Measurements from ENCODE around the gene YIPF3. TPM values are rescaled to one million over a fixed set of nuclear protein-coding genes. Genes with fewer than 3 reads are reported as not detected.
"Not testable (repeated sequence)": the region's sequence is repeated elsewhere in the genome, so short reads cannot be mapped to it uniquely, and the experiment has no call there.

Gene YIPF3
- total and polyA plus RNA-seq, 2 donors from 2014 or later, result 107 to 114 TPM

GRCh38 chr6:43500921-43501320 lies 15.8 kb downstream of the YIPF3 start:
- DNase-seq (no peak), FAIRE-seq (no peak)
- TF ChIP-seq CTCF (IDR thresholded peaks at IDR 0.05; ENCODE audit: borderline replicate concordance, extremely low read depth, insufficient read depth), result no peak
- peaks cover 5 to 61% (median 35%) of the 10 kb centered on the region in 3 donors for H3K36me3 ChIP-seq (ENCODE audit: control insufficient read depth in 2 of 3, insufficient read depth in 3 of 3, low read length in 3 of 3)
- H3K9me3 ChIP-seq (ENCODE audit: control insufficient read depth in 2 of 3, insufficient read depth in 1 of 3, low read length in 3 of 3), result no peaks in the 10 kb centered on the region
- H3K4me3 ChIP-seq (ENCODE audit: low read length in 3 of 3), result no peak overlapping the region
- intact Hi-C loops (cut with DNase I), result loop anchor here (10.0 kb wide), 1 partner anchor 46 kb away; the partner anchor contains the start of gene DLK2
- no peak overlapping the region for H3K9ac ChIP-seq (ENCODE audit: low read length in 3 of 3)
- peaks cover 0 to 9% (median 0%) of the 10 kb centered on the region in 3 donors for H3K4me1 ChIP-seq (ENCODE audit: control insufficient read depth in 2 of 3, insufficient read depth in 2 of 3, low read depth in 1 of 3, low read length in 3 of 3)
- H3K27ac ChIP-seq (ENCODE audit: low read depth in 2 of 2, low read length in 2 of 2), result no peak overlapping the region
- H3K27me3 ChIP-seq (ENCODE audit: control insufficient read depth, insufficient read depth, low read length), result no peaks in the 10 kb centered on the region

- Histone ChIP-seq H3K9ac (ENCODE audit: low read length in 3 of 3) (no peak overlapping the region), H3K27ac (ENCODE audit: low read depth in 2 of 2, low read length in 2 of 2) (no peak overlapping the region), H3K36me3 (ENCODE audit: control insufficient read depth in 2 of 3, insufficient read depth in 3 of 3, low read length in 3 of 3) (peaks cover 5 to 55% (median 32%) of the 10 kb centered on the region in 3 donors), H3K27me3 (ENCODE audit: control insufficient read depth, insufficient read depth, low read length) (no peaks in the 10 kb centered on the region), H3K9me3 (ENCODE audit: control insufficient read depth in 2 of 3, insufficient read depth in 1 of 3, low read length in 3 of 3) (no peaks in the 10 kb centered on the region), H3K4me1 (ENCODE audit: control insufficient read depth in 2 of 3, insufficient read depth in 2 of 3, low read depth in 1 of 3, low read length in 3 of 3) (peaks cover 0 to 13% (median 2%) of the 10 kb centered on the region in 3 donors), H3K4me3 (ENCODE audit: low read length in 3 of 3) (no peak overlapping the region)
- no peak for TF ChIP-seq CTCF (IDR thresholded peaks at IDR 0.05; ENCODE audit: borderline replicate concordance, extremely low read depth, insufficient read depth)
- intact Hi-C loops (cut with DNase I), result no loop called here
- FAIRE-seq, result no peak
- peak in 1 of 5 donors; percentile 26 for DNase-seq
Observed at GRCh38 chr6:43499028-43499815, 17.5 kb downstream of the YIPF3 start.

- H3K27me3 ChIP-seq (ENCODE audit: control insufficient read depth, insufficient read depth, low read length); FAIRE-seq; H3K9me3 ChIP-seq (ENCODE audit: control insufficient read depth in 2 of 3, insufficient read depth in 1 of 3, low read length in 3 of 3); H3K27ac ChIP-seq (ENCODE audit: low read depth in 2 of 2, low read length in 2 of 2); H3K9ac ChIP-seq (ENCODE audit: low read length in 3 of 3); H3K4me3 ChIP-seq (ENCODE audit: low read length in 3 of 3); intact Hi-C loops (cut with DNase I); DNase-seq: not testable (repeated sequence)
- Histone ChIP-seq H3K4me1 (ENCODE audit: control insufficient read depth in 2 of 3, insufficient read depth in 2 of 3, low read depth in 1 of 3, low read length in 3 of 3) (peaks cover 0 to 15% (median 10%) of the 10 kb centered on the region in 3 donors), H3K36me3 (ENCODE audit: control insufficient read depth in 2 of 3, insufficient read depth in 3 of 3, low read length in 3 of 3) (peaks cover 5 to 50% (median 32%) of the 10 kb centered on the region in 3 donors)
Observed at GRCh38 chr6:43498291-43498690, 18.4 kb downstream of the YIPF3 start.

GRCh38 chr6:43497689-43498088 lies 19.0 kb downstream of the YIPF3 start:
- peaks cover 5 to 44% (median 32%) of the 10 kb centered on the region in 3 donors for H3K36me3 ChIP-seq (ENCODE audit: control insufficient read depth in 2 of 3, insufficient read depth in 3 of 3, low read length in 3 of 3)
- intact Hi-C loops (cut with DNase I), result no loop called here
- FAIRE-seq, result no peak

More at GRCh38 chr6:43497689-43498088, 19.0 kb downstream of the YIPF3 start:
- no peak for TF ChIP-seq CTCF (IDR thresholded peaks at IDR 0.05; ENCODE audit: borderline replicate concordance, extremely low read depth, insufficient read depth)
- Histone ChIP-seq H3K9ac (ENCODE audit: low read length in 3 of 3) (no peak overlapping the region), H3K27ac (ENCODE audit: low read depth in 2 of 2, low read length in 2 of 2) (no peak overlapping the region), H3K27me3 (ENCODE audit: control insufficient read depth, insufficient read depth, low read length) (no peaks in the 10 kb centered on the region), H3K9me3 (ENCODE audit: control insufficient read depth in 2 of 3, insufficient read depth in 1 of 3, low read length in 3 of 3) (no peaks in the 10 kb centered on the region), H3K4me1 (ENCODE audit: control insufficient read depth in 2 of 3, insufficient read depth in 2 of 3, low read depth in 1 of 3, low read length in 3 of 3) (peaks cover 0 to 15% (median 12%) of the 10 kb centered on the region in 3 donors), H3K4me3 (ENCODE audit: low read length in 3 of 3) (no peak overlapping the region)
- DNase-seq, result peak in 3 of 5 donors; percentile 23 to 42 (median 31)

All from kidney (tissue), 14 donors.